ENCODE data around the gene CERS3.

The CERS3 gene

DNA sequence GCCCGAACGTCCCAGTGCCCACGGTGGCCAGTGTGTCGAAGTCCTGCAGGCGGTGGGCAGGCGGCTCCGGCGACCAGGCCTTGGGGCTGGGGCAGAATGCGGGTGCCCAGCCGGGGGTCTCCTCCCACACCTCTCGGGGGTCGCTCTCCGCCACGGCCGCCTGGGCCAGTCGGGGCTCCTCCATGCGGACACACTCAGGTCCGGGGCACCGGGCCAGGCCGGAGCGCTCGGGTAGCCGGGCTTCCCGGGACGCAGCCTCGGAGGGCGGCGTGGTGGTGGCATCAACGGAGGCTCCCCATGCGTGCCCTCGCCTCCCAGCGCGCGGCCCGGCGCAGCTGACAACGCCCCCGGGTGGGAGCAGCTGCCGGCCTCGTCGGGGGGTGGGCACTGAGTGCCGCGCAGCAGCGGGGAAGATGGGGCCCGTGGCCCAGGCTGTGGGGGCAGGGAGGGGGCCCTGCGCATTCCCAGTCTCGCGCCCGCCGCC lies 30.1 kb upstream of the CERS3 start:
- H3K9me3 Mint-ChIP-seq, result peaks cover 41% of the 10 kb centered on the region
- no peak overlapping the region for H3K27ac Mint-ChIP-seq

DNA sequence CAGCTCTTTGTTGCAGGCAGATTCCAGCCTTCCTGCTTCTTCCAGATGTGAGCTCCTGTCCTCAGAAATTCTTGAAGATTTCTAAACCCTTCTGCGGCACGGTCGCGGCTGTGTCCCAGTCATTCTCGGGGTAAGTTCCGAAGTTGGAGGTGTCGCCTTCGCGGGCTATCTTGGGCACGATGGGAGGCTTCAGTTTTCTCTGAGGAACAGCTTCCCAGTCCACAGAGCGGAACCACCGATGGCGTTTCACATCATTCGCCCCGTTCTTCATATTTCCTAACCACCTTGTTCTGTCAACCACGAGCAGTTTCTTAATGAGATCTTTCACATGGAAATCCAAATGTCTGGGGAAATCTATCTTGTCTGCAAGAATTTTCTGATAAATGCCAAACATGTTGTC lies 24.7 kb upstream of the CERS3 start:
- Mint-ChIP-seq H3K4me3 (no peak overlapping the region), H3K9me3 (peaks cover 58% of the 10 kb centered on the region), H3K4me1 (no peaks in the 10 kb centered on the region), H3K36me3 (ENCODE audit: low read depth) (peaks cover 34% of the 10 kb centered on the region), H3K27ac (no peak overlapping the region), H3K27me3 (ENCODE audit: low read depth, poor library complexity) (peaks cover 10% of the 10 kb centered on the region)
- TF ChIP-seq, protein P1, sequence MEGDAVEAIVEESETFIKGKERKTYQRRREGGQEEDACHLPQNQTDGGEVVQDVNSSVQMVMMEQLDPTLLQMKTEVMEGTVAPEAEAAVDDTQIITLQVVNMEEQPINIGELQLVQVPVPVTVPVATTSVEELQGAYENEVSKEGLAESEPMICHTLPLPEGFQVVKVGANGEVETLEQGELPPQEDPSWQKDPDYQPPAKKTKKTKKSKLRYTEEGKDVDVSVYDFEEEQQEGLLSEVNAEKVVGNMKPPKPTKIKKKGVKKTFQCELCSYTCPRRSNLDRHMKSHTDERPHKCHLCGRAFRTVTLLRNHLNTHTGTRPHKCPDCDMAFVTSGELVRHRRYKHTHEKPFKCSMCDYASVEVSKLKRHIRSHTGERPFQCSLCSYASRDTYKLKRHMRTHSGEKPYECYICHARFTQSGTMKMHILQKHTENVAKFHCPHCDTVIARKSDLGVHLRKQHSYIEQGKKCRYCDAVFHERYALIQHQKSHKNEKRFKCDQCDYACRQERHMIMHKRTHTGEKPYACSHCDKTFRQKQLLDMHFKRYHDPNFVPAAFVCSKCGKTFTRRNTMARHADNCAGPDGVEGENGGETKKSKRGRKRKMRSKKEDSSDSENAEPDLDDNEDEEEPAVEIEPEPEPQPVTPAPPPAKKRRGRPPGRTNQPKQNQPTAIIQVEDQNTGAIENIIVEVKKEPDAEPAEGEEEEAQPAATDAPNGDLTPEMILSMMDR (IDR thresholded peaks at IDR 0.05), result no peak
- DNase-seq, result no peak

More for the DNA sequence above, 30.1 kb upstream of the CERS3 start:
- no peak for DNase-seq
- H3K4me3 Mint-ChIP-seq, result no peak overlapping the region
- TF ChIP-seq, protein P1 (IDR thresholded peaks at IDR 0.05), result no peak
- H3K27me3 Mint-ChIP-seq (ENCODE audit: low read depth, poor library complexity), result peaks cover 7% of the 10 kb centered on the region
- H3K4me1 Mint-ChIP-seq, result no peaks in the 10 kb centered on the region
- peaks cover 30% of the 10 kb centered on the region for H3K36me3 Mint-ChIP-seq (ENCODE audit: low read depth)

DNA sequence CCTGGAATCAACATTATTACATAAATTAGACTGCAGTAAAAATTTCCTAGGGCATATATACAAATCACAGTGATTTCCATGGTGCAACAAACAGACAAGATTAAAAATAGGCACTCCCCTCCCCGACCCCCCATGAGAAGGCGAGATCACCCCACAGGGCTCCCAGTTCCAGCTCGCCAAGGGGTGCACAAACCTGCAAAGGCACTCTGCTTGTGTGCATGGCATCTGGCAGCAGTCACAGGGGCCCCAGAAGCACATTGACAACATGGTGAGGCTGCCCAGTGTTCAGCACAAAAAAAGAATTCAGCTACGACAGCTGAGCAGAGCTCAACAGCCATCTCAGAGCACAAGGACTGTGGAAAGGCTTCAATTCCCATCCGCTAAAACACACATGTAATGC lies 19.2 kb upstream of the CERS3 start:
- Mint-ChIP-seq H3K4me3 (no peak overlapping the region), H3K27me3 (ENCODE audit: low read depth, poor library complexity) (peaks cover 16% of the 10 kb centered on the region), H3K9me3 (peaks cover 17% of the 10 kb centered on the region), H3K27ac (no peak overlapping the region), H3K36me3 (ENCODE audit: low read depth) (peaks cover 5% of the 10 kb centered on the region), H3K4me1 (no peaks in the 10 kb centered on the region)
- DNase-seq, result no peak
- TF ChIP-seq, protein P1 (IDR thresholded peaks at IDR 0.05), result no peak

DNA sequence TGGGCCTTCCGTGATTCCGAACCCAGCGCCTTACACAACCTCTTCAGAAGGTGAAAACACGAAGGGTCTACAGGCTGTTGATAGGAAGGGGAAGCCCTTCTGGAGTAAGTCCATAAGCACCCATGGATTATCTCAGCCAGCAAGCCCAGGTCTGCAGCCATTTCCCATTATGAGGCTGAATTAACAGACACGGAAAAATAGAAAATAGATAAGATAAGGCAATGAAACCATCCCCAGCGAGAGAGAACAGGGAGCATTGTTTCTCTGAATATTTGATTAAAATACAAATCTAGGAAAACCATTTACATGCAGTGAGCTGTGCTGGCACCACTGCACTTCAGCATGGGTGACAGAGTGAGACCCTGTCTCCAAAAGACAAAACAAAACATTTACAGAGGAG lies 16.2 kb upstream of the CERS3 start:
- Mint-ChIP-seq H3K36me3 (ENCODE audit: low read depth) (no peaks in the 10 kb centered on the region), H3K27ac (no peak overlapping the region), H3K9me3 (peaks cover under 1% of the 10 kb centered on the region), H3K4me1 (no peaks in the 10 kb centered on the region), H3K4me3 (no peak overlapping the region), H3K27me3 (ENCODE audit: low read depth, poor library complexity) (peaks cover 12% of the 10 kb centered on the region)
- no peak for DNase-seq
- TF ChIP-seq, protein P1 (IDR thresholded peaks at IDR 0.05), result no peak

DNA sequence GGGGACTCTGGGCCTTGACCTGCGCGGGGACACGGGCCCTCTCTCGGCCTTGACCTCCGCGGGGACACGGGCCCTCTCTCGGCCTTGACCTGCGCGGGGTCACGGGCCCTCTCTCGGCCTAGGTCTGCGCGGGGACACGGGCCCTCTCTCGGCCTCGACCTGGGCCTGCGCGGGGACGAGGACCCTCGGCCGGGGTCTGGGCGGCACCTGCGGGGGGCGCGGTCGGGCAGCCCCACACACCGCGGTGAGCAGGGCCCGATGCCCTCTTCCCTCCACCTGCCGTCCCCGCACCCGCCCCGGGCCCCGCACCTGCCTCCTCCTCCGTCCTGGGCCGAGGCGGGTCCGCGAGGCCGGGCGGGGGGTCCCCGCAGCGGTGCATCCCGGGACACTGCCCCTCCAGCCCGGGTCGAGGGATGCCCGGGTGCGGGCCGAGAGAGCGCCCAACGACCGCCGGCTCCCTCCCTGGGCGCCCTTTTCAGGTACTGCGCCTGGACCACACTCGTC lies 15.6 kb upstream of the CERS3 start:
- peaks cover 16% of the 10 kb centered on the region for H3K27me3 Mint-ChIP-seq (ENCODE audit: low read depth, poor library complexity)
- TF ChIP-seq, protein P1 (IDR thresholded peaks at IDR 0.05), result no peak
- peaks cover 4% of the 10 kb centered on the region for H3K9me3 Mint-ChIP-seq
- no peak overlapping the region for H3K4me3 Mint-ChIP-seq
- DNase-seq, result no peak
- no peaks in the 10 kb centered on the region for H3K4me1 Mint-ChIP-seq
- H3K27ac Mint-ChIP-seq, result no peak overlapping the region
- no peaks in the 10 kb centered on the region for H3K36me3 Mint-ChIP-seq (ENCODE audit: low read depth)

DNA sequence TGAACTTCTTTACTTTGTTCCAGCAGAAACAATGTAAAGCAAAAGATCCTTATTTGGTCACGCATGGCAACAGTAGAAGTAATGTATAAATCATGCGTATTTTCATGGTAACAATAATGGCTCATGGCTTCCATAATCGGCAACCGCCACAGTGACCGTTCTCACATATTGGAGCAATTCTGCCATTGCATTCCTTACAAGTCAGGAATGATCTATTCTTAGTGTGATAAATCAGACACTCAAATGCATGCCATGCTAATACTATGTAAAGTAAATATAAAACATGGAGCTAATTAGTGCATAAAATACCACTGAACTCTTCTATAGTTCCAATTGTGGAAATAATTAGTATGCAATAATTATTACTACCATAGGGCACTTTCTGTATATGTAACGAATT lies 13.5 kb upstream of the CERS3 start:
- no peak for DNase-seq
- no peak overlapping the region for H3K4me3 Mint-ChIP-seq
- peaks cover 11% of the 10 kb centered on the region for H3K9me3 Mint-ChIP-seq
- H3K4me1 Mint-ChIP-seq, result no peaks in the 10 kb centered on the region
- H3K36me3 Mint-ChIP-seq (ENCODE audit: low read depth), result no peaks in the 10 kb centered on the region
- TF ChIP-seq, protein P1 (IDR thresholded peaks at IDR 0.05), result no peak
- no peak overlapping the region for H3K27ac Mint-ChIP-seq
- H3K27me3 Mint-ChIP-seq (ENCODE audit: low read depth, poor library complexity), result peaks cover 13% of the 10 kb centered on the region
